GM21367 (cell line): Measurements from ENCODE around the gene LARP1.
A peak's percentile ranks its signal among the peaks of the same experiment; 100 is the strongest.

ENCODE experiments used
- ATAC-seq: cut with Tn5 transposase; IDR thresholded peaks from one replicate; pipeline ENCODE4 v1.9.1; 2021; ENCODE audit not compliant: unreplicated experiment

LARP1 gene

DNA sequence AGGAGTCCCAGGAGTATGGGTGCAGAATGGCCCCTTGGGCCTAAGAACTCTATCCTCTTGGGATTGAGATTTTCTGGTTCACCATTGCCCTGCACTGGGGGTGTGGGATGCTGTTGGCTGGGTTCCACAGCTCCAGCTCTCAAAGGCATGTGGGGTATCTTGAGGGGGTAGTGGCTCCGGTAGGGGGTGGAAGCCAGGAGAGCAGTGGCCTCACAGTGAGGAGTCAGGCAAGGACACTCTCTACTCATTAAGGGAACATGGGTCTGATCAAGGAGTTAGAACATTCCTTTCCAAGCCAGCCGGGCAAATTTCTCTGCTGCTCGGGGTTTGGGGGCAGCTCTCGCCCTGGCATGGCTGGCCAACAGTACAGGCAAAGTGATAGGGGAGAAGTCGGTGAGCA is 33.0 kb downstream of the LARP1 start:
- ATAC-seq: no peak

DNA sequence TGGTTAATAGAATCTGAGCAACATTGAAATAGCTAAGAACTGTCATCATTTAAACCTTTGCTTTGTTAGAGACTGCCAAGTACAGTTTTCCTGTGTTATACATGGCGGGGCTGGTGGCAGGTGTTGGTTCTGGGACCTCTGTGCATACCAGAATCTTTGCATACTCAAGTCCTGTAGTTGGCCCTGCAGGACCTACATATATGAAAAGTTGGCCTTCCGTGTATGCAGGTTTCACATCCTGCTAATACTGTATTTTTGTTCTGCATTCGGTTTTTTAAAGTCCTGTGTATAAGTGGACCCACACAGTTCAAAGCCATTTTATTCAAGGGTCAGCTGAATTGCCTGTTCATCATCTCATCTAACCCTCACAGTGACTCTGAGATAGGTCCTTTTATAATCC is 36.4 kb downstream of the LARP1 start:
- peak; percentile 86 for ATAC-seq

- ATAC-seq: no peak
These were observed 38.7 kb downstream of the LARP1 start for GRCh38 chr5:154793599-154794524.

DNA sequence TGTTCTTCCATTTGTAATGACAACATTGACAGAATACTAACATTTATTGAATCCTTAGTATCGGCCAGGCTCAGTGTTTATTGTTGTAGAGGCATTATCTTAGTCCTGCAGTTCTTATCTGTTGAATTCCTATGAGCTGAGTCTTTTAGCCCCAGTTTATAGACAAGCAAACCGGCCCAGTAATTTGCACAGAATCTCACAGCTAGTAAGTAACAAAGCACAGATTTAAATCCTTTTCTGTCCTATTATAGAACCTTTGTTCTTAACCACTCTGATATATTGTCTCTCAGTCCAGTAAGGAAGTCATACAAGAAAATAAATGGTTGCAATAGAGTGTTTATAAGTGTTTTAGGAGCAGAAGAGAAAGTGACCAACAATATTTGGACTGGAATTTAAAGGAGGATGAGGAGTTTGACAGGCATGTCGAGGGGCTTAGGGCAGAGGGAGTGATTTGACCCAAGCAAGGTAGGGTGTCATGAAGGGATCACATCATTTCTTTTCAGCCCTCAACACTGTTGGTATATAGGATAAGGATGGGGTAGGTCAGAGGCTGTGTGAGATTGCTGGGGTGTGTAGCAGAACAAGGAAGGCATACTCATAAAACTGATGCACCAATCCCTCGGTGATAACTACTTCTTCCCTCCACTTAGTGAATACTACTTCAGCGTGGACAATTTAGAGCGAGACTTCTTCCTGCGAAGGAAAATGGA is 39.5 kb downstream of the LARP1 start:
- no peak for ATAC-seq

DNA sequence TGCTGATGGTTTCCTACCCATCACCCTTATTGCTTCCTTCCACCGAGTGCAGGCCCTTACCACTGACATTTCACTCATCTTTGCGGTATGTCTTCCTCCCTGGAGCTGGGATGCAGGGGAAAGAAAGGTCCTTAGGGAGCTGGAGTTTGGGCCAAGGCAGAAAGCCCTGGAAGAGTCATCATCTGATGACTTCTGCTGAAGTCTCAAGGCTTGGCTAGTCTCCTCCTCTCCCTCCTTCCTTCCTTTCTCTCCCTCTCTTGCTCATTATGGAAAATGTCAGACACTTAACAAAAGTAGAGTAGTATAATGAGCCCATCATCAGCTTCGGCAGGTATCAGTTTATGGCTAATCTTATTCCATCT is 40.0 kb downstream of the LARP1 start:
- ATAC-seq: no peak

DNA sequence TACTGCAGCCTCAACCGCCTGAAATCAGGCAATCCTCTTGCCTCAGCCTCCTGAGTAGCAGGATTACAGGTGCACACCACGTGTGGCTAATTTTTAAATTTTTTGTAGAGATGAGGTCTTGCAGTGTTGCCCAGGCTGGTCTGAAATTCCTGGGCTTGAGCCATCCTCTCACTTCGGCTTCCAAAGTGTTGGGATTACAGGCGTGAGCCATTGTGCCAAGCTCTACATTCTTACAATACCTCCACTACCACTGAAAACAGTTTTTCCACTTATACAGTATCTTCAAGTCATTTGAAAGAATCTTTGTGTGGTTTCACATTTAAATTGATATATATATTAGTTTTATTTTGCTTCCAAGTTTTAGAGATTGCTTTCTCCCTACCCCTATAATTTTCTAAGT is 42.6 kb downstream of the LARP1 start:
- ATAC-seq: no peak

- ATAC-seq: no peak
These were observed 45.4 kb downstream of the LARP1 start for GRCh38 chr5:154800582-154800981.

- no peak for ATAC-seq
These were observed 45.9 kb downstream of the LARP1 start for GRCh38 chr5:154801083-154801482.

DNA sequence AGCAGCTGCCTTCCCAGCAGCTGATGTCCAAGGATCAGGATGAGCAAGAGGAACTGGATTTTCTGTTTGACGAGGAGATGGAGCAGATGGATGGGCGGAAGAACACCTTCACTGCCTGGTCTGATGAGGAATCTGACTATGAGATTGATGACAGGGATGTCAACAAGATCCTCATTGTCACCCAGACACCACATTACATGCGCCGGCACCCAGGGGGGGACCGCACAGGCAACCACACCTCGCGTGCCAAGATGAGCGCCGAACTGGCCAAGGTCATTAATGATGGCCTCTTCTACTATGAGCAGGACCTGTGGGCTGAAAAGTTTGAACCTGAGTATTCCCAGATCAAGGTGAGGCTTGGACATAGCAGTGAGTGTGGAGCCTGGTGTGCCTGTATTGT is 46.9 kb downstream of the LARP1 start:
- no peak for ATAC-seq

DNA sequence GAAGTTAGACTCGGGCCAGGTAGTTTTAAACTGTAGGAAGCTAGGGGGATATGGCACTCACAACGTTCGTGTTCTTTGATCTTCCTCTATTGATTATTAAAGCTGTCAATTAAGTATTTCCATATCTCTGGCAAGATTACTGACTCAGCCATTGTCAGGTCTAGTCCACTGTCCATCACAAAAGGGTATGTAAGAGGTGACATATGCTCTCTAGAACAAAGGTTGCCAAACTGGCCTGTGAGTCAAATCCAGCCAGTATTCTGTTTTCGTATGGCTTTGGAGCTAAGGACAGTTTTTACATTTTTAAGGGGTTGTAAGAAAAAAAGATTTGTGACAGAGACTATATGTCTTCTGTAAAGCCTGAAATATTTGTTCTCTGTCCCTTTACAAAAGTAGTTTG is 51.0 kb downstream of the LARP1 start:
- ATAC-seq: no peak

GRCh38 chr5:154811239-154811638 is 56.1 kb downstream of the LARP1 start:
- ATAC-seq: no peak

DNA sequence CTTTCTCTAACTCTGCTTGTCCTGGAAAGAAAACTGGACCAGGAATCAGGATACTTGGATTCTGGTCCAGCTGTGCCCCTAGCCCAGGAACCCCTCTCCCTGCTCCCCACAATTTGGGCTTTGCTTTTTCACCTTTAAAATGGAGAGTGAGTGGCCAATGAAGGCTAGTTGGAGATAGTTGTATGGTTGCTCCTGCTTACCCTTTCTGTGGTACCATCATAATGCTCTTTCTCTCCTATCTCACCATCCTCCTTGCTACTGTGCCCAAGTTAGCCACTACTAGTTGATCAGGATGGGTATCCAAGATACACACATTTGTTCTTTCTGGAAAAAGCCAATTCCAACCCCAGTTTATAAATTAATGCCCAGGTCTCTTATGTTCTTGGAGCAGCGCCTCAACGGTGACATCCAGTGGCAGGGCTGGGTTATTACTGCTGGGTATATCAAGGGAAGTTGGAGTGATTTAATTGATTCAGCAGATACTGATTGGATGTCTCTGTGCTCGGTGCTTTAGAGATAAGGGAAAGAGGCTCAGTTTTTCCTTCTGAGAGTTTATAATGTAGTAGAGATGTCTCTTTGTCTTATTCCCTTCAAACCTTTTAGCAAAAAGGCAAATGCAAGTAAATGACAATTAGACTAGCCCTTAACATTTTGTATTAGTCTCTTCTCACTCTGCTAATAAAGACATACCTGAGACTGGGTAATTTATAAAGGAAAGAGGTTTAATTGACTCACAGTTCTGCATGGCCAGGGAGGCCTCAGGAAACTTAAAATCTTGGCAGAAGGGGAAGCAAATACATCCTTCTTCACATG is 56.7 kb downstream of the LARP1 start:
- peak; percentile 79 for ATAC-seq

DNA sequence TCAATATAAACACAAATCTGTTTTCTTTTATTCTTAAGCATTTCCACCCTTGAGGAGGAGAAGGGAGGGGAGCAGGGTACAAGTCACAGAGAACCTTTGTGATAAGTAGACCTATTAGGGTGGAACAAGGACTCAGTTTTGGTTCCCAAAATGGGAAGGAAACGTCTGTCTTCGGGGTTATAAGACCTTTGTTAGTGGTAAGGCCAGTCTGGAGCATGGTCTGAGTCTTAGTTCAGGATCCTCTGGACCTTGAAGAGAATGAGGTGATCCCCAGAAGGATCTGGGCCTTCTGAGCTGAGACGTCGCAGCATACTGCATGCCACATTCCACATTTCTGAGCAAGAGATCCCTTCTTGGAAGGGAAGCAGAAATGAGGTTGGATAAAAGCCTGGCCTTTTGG is 58.0 kb downstream of the LARP1 start:
- ATAC-seq: no peak

- ATAC-seq: no peak
These were observed 58.6 kb downstream of the LARP1 start for GRCh38 chr5:154813736-154814135.

- ATAC-seq: no peak
These were observed 59.8 kb downstream of the LARP1 start for GRCh38 chr5:154815025-154815424.

GRCh38 chr5:154815684-154816247 is 60.6 kb downstream of the LARP1 start:
- ATAC-seq: no peak

DNA sequence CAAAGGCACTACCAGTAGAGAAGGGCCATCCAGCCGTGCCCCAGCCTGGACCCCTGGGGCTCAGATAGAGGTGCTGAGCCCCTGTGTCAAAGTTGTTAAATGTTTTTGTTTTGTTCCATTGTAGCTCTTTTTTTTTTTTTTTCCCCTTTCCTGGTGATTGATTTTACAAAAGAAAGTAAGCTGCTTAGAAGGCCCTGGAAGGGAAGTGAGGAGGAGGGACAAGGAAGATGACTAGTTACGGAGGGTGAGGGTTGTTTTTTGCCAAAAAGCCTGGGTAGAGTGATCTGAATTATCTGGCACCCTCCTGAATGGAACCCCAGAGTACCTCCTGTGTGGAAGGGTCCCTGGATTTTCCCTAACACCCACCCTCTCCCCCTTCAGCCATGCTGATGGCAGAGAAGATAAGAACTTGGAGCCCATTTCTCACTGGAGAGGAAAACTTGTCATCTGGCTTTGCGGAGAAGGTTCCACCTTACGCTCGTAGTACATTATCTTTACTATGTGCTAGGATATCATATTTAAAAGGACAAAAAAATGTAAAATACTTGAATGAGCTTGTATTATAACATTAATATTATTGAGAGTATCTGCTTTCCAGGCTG is 61.8 kb downstream of the LARP1 start:
- ATAC-seq: no peak

GRCh38 chr5:154817815-154818214 is 62.6 kb downstream of the LARP1 start:
- no peak for ATAC-seq

DNA sequence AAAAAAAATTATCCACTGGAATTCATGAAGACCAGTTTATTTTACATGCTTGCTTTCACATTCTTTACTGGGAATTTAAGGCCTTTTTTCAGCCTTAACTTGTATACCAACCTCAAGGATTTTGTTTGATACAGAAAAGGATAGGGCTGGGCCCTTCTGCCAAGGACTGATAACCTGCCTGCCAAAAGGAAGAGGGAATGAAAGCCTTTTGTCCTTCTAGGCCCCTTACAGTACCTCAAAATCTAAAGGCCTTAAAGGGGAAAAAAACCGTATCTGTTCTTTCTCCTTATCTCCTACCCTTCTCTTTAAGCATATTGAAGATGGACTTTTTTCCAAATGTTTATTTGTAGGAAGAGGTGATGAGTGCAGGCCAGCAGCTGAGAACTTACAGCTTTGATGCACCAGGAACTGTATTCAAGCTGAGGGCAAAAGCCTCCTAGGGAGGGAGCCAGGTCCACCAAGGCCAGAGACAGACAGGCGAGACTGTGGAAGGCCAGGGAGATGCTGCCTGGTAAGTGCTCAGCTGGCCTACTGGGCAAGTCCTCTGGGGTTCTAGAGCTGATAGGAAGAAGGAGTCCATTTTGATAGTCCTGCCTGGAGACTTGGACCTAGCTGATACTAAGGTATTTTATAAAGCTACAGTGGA is 63.4 kb downstream of the LARP1 start:
- no peak for ATAC-seq

- no peak for ATAC-seq
These were observed 64.4 kb downstream of the LARP1 start for GRCh38 chr5:154819546-154819945.
